DMS 273 treated with DMSO at 0.1 percent for 48 hours (cell line): Measurements from ENCODE around the gene RPL41.
"Not testable (repeated sequence)": the region's sequence is repeated elsewhere in the genome, so short reads cannot be mapped to it uniquely, and the experiment has no call there.

Experiments used
- DNase-seq: peaks from one replicate; lab custom pipeline; 2025; lab: John Stamatoyannopoulos, UW

Gene RPL41

GRCh38 chr12:56116267-56117081 is at the start of gene RPL41:
RPL41 (plus strand) TSS chr12:56116633.
- peak; percentile 67 for DNase-seq

GRCh38 chr12:56071648-56072047 is 44.8 kb upstream of the RPL41 start:
- no peak for DNase-seq

GRCh38 chr12:56074396-56074795 is 42.0 kb upstream of the RPL41 start:
- DNase-seq, result no peak

- DNase-seq, result not testable (repeated sequence)
Measured at GRCh38 chr12:56077966-56078365, 38.5 kb upstream of the RPL41 start.

GRCh38 chr12:56078427-56078826 is 38.0 kb upstream of the RPL41 start:
- no peak for DNase-seq

GRCh38 chr12:56078931-56079722 is 37.3 kb upstream of the RPL41 start:
- DNase-seq, result peak; percentile 44

GRCh38 chr12:56079723-56080555 is 36.5 kb upstream of the RPL41 start, which contains the start of gene ERBB3:
ERBB3 (plus strand) TSS chr12:56080165; CDS start chr12:56080301, 136 bp downstream.
- DNase-seq, result no peak

GRCh38 chr12:56080556-56081138 is 35.8 kb upstream of the RPL41 start:
- DNase-seq, result no peak

GRCh38 chr12:56081393-56082347 is 34.8 kb upstream of the RPL41 start:
- DNase-seq, result no peak

- DNase-seq, result no peak
Measured at GRCh38 chr12:56082382-56082781, 34.1 kb upstream of the RPL41 start.

GRCh38 chr12:56082967-56083366 is 33.5 kb upstream of the RPL41 start:
- no peak for DNase-seq

- DNase-seq, result no peak
Measured at GRCh38 chr12:56084958-56085543, 31.4 kb upstream of the RPL41 start.

GRCh38 chr12:56086096-56086495 is 30.3 kb upstream of the RPL41 start:
- no peak for DNase-seq

GRCh38 chr12:56086608-56087007 is 29.8 kb upstream of the RPL41 start:
- DNase-seq, result no peak

- DNase-seq, result no peak
Measured at GRCh38 chr12:56087220-56087619, 29.2 kb upstream of the RPL41 start.

GRCh38 chr12:56097738-56098137 is 18.7 kb upstream of the RPL41 start:
- no peak for DNase-seq

- no peak for DNase-seq
Measured at GRCh38 chr12:56098592-56098991, 17.8 kb upstream of the RPL41 start.

GRCh38 chr12:56099787-56100186 is 16.6 kb upstream of the RPL41 start:
- no peak for DNase-seq

GRCh38 chr12:56101045-56101444 is 15.4 kb upstream of the RPL41 start:
- DNase-seq, result no peak

GRCh38 chr12:56102683-56103065 is 13.8 kb upstream of the RPL41 start:
- no peak for DNase-seq
